ENCODE results near the gene PLCH1. TPM values are rescaled to one million over a fixed set of nuclear protein-coding genes. Genes with fewer than 3 reads are reported as not detected.
A peak's percentile ranks its signal among the peaks of the same experiment; 100 is the strongest.

Gene PLCH1
- total and polyA plus RNA-seq, 2 of the 8 experiments (the other 6 are each of a cell fraction or from before 2014, with no cell fraction given) = 5.8 to 17.2 TPM

DNA sequence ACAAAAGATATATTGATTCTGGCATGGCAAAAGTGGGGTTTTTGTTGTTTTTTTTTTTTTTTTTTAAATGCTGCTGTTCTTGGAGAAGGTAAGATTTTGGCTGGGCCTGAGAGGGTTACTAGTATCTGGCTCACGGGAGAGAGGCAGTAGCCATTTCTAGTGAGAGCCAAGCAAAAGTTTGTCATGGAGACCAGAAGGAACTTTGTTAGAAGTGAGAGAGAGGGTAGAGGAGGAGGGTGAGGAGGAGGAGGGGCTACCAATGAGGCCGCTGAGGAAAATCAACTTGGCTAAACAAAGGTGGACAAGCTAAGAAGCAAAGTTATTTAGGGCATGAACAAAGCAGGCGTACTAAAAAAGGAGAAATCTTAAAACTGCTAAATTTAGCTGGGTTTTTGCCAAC is 402.5 kb downstream of the PLCH1 start:
- peak overlapping the region; percentile 48; the same call in 1 of the 2 replicates for H2AFZ ChIP-seq (ENCODE audit: low read length)
- H4K8ac ChIP-seq (ENCODE audit: extremely low read depth, insufficient read depth, low read length) = no peak overlapping the region
- no peak overlapping the region for H3K9ac ChIP-seq (replicated peaks in 1 of 4; ENCODE audit: extremely low read depth in 1 of 4, low read depth in 3 of 4, low read length in 3 of 4)
- no peak overlapping the region for H3K14ac ChIP-seq (ENCODE audit: insufficient read length)
- no peak overlapping the region for H2BK5ac ChIP-seq (ENCODE audit: low read depth, low read length)
- peaks cover 0 to 3% (median 0%) of the 10 kb centered on the region in 4 experiments; a peak in 1 of 7 replicates for H3K4me1 ChIP-seq (replicated peaks in 1 of 4; ENCODE audit: control insufficient read depth in 3 of 4, insufficient read depth in 4 of 4, low read length in 3 of 4)
- no peak overlapping the region for H2BK15ac ChIP-seq (ENCODE audit: low read length)
- no peaks in the 10 kb centered on the region for H3K27me3 ChIP-seq (replicated peaks in 1 of 4; ENCODE audit: control insufficient read depth in 3 of 4, extremely low read depth in 1 of 4, insufficient read depth in 3 of 4, low read length in 3 of 4)
- H3K79me2 ChIP-seq (ENCODE audit: control insufficient read depth in 1 of 2, insufficient read depth in 2 of 2, low read length in 2 of 2) = no peaks in the 10 kb centered on the region
- no peak for DNase-seq (ENCODE audit: low read depth in 1 of 2, low spot score in 2 of 2)
- H2AK5ac ChIP-seq (ENCODE audit: low read depth, low read length) = no peak overlapping the region
- H3K4me2 ChIP-seq (ENCODE audit: insufficient read depth in 1 of 2, low read depth in 2 of 2, low read length in 2 of 2) = no peak overlapping the region
- ChIA-PET CTCF (ENCODE audit: partially characterized antibody) (interaction anchor here (0.9 to 1.8 kb wide), 3 partner anchors 10 to 360 kb away, joined by 4 to 7 read pairs (median 5); no protein-coding TSS in a partner anchor), POLR2A (ENCODE audit: partially characterized antibody) (no interaction called here)
- no peak overlapping the region for H2BK20ac ChIP-seq (ENCODE audit: low read length)
- H3K56ac ChIP-seq (replicated peaks; ENCODE audit: insufficient read length, low read depth, low read length) = no peak overlapping the region
- no peak overlapping the region for H2BK12ac ChIP-seq (ENCODE audit: low read depth, low read length)
- no peaks in the 10 kb centered on the region for H3K23me2 ChIP-seq (ENCODE audit: low read depth, low read length)
- no peak overlapping the region for H3K23ac ChIP-seq (ENCODE audit: insufficient read length)
- H4K20me1 ChIP-seq (replicated peaks in 1 of 2; ENCODE audit: control insufficient read depth in 1 of 2, insufficient read depth in 2 of 2, low read length in 2 of 2) = no peaks in the 10 kb centered on the region
- H4K91ac ChIP-seq (replicated peaks; ENCODE audit: insufficient read length, low read length) = no peak overlapping the region
- no peaks in the 10 kb centered on the region for H3K36me3 ChIP-seq (ENCODE audit: control insufficient read depth in 2 of 4, insufficient read depth in 4 of 4, low read length in 3 of 4)
- no peak overlapping the region for H3K4ac ChIP-seq (replicated peaks; ENCODE audit: insufficient read length, low read depth, low read length)
- H3K27ac ChIP-seq (ENCODE audit: low read depth, low read length) = no peak overlapping the region
- H3K9me3 ChIP-seq (ENCODE audit: insufficient read depth in 2 of 2, low read depth in 1 of 2, low read length in 1 of 2) = no peaks in the 10 kb centered on the region
- no peak overlapping the region for H2BK120ac ChIP-seq (replicated peaks; ENCODE audit: low read depth, low read length)
- FAIRE-seq = no peak
- no peak overlapping the region for H3K18ac ChIP-seq (ENCODE audit: extremely low read depth, low read length)
- 69% methylated on average over 3 of the region's 3 CpGs; no CpG with 5 or more reads in 1 of the 2 experiments for WGBS, 2 experiments (ENCODE audit: extremely low coverage in 1 of 2, insufficient coverage in 1 of 2, insufficient read length in 1 of 2, insufficient replicate concordance in 2 of 2, low coverage in 1 of 2, low lambda C conversion rate in 2 of 2, missing lambda C conversion rate in 1 of 2)
- H4K5ac ChIP-seq (ENCODE audit: insufficient read length, low read depth, low read length) = no peak overlapping the region
- H3K4me3 ChIP-seq (ENCODE audit: extremely low read depth in 1 of 4, insufficient read depth in 2 of 4, low read depth in 3 of 4, low read length in 4 of 4) = no peak overlapping the region
- H3K79me1 ChIP-seq (ENCODE audit: low read depth, low read length) = no peaks in the 10 kb centered on the region
- TF ChIP-seq CTBP2 (IDR thresholded peaks at IDR 0.05; ENCODE audit: borderline replicate concordance, insufficient read depth, insufficient read length, low read length) = no peak

Data from H1 (cell line).